OCI-LY3 (cell line): ENCODE data around the gene FPR1.

Experiments
- EZH2phosphoT487 ChIP-seq: fragments of 200-600 bp; shearing (Covaris generic); IDR thresholded peaks from 2 replicates; pipeline ENCODE4 v1.6.1; 2018; ENCODE audit warnings: antibody characterized with exemption, mixed run types, low read depth
- TF ChIP-seq, protein P1 (sequence below): fragments of 200-600, 300-600 bp; sonication (generic); IDR thresholded peaks from 2 replicates; pipeline ENCODE4 v1.5.1; 2014; ENCODE audit warnings: antibody characterized with exemption, low read length, low read depth

DNA sequence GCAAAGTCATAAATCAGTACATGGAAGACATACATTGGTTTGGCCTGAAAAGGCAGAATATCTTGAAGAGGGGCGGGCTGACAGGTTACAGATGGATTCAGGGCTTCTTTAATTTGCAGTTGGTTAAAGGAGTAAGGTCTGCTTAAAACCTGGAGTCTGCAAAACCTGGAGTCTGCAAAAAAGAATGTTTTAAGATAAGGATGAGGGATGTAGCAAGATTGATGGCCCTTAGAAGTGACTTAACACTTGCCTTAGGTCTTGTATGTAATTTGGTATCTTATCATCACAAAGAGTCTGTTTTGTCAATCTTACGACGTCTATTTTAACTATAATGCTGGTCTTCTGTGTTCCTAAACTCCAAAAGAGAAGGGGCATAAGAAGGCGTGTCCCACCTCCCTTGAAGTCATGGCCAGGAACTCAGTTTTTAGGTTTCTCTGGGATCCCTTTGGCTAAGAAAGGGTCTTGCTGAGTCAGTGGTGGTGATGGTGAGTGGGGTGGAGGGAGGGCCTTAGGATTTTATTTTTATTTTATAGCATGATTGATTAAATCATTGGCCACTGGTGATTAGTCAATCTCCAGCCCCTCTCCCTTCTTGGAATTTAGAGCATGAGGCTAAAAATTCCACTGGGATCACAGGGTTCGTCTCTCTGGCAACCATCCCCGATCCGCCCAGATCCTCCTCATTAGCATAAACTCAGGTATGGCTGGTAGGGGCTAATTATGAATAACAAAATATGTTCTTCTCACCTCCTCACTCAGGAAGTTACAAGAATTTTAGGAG lies 17.7 kb downstream of the FPR1 start:
- TF ChIP-seq, protein P1, sequence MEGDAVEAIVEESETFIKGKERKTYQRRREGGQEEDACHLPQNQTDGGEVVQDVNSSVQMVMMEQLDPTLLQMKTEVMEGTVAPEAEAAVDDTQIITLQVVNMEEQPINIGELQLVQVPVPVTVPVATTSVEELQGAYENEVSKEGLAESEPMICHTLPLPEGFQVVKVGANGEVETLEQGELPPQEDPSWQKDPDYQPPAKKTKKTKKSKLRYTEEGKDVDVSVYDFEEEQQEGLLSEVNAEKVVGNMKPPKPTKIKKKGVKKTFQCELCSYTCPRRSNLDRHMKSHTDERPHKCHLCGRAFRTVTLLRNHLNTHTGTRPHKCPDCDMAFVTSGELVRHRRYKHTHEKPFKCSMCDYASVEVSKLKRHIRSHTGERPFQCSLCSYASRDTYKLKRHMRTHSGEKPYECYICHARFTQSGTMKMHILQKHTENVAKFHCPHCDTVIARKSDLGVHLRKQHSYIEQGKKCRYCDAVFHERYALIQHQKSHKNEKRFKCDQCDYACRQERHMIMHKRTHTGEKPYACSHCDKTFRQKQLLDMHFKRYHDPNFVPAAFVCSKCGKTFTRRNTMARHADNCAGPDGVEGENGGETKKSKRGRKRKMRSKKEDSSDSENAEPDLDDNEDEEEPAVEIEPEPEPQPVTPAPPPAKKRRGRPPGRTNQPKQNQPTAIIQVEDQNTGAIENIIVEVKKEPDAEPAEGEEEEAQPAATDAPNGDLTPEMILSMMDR, result no peak
- TF ChIP-seq EZH2phosphoT487, result no peak
